Left lobe of liver (tissue), 2 donors: ENCODE results near the gene NEDD4. TPM values are rescaled to one million over a fixed set of nuclear protein-coding genes. Genes with fewer than 3 reads are reported as not detected.
A peak's percentile ranks its signal among the peaks of the same experiment; 100 is the strongest.
"Not testable (repeated sequence)": the region's sequence is repeated elsewhere in the genome, so short reads cannot be mapped to it uniquely, and the experiment has no call there.

ENCODE experiments used
- ATAC-seq: fragments of 200-7000 bp; cut with Tn5 transposase; one replicate; pipeline ENCODE4 v1.9.1; 2020; ENCODE audit warnings: mild to moderate bottlenecking, moderate library complexity
- DNase-seq: peaks from one replicate; pipeline ENCODE4 v3.0.0-alpha.2; 2020; ENCODE audit warnings: low spot score
- total RNA-seq: library from RNA; stranded (reverse); gene quantifications from one replicate; pipeline ENCODE4 v1.2.1, GENCODE V29; 2021
- donor health status: DM: no; HTN: no; CAD: no; lungs with moderate emphysema.
- donor health status: DM: no; HTN: yes; CAD: no.

NEDD4 gene
- total RNA-seq, 1 donor from 2014 or later, result 15.3 TPM

DNA sequence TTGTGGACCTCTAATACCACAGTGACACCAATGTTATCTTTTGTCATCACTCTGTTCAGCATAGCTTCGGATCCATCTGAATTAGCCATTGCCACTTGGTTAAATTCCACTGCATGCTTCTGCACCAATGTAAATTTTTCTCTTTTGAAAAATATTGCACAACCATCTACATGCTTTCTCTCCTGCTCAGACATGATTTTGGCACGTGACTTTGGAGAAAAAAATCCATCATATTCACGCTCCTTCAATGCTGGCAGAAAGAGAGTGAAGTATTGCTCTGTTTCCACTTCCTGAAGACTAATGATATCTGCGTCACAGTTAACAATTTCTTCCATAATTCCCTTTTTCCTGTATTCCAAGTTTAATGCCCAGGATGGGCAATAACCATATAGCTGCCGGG, 13.0 kb upstream of the NEDD4 start:
- not testable (repeated sequence) for DNase-seq, ATAC-seq

DNA sequence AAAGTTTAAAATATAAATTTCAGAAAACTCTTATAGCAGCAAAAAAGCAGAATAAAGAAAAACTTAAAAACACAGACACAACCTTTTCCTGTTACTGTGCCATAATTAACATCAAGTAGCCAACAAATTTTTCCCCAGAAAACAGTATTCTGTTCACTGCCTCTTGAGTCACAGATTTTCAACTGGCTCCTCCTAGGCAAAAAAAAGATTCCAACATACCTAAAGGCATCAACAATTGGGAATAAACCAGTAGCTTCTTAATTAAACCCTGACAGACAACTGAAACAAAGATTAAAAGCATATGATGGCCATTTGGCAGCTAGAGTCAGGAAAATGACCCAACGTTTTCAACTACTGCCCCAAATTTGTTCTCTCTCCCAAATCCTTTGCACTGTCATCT, 10.9 kb upstream of the NEDD4 start:
- DNase-seq, ATAC-seq: not testable (repeated sequence)

DNA sequence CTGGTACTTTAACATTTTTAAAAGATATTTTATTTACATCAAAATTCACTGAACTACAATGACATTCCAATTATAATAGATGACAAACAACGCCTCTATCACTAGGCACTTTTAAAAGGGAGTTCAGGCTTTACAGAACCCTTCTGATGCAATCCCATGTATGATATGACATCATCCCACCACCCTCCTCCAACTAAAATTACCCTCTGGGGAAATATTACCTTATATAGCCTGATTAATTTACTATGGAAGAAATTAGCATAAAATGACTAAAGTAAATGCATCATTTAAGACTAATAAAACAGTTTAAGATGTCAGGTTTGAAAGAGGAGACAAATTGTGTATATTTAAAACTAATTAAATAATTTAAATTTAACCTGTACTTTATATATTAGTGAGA, 10.4 kb upstream of the NEDD4 start:
- ATAC-seq, result not testable (repeated sequence)

DNA sequence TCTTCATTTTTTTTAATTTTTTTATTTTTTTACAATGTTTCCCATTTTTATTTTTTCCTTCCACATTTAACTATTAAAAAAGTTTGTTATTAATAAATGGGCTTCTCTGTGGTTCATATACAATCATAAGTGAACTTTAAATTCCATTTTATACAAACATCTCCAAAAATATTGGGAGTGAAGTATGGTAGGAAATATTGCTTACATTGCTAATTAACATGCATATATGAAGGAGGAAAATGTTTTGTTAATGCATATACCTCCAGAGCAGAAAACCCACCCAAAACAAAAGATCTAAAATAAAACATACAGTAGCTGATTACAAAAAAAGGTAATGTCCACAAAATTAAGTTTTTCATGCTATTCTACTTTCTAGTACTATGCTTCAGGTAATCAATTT, 9.9 kb upstream of the NEDD4 start:
- DNase-seq, ATAC-seq: not testable (repeated sequence)

More for the DNA sequence above, 10.4 kb upstream of the NEDD4 start:
- DNase-seq, result not testable (repeated sequence)

DNA sequence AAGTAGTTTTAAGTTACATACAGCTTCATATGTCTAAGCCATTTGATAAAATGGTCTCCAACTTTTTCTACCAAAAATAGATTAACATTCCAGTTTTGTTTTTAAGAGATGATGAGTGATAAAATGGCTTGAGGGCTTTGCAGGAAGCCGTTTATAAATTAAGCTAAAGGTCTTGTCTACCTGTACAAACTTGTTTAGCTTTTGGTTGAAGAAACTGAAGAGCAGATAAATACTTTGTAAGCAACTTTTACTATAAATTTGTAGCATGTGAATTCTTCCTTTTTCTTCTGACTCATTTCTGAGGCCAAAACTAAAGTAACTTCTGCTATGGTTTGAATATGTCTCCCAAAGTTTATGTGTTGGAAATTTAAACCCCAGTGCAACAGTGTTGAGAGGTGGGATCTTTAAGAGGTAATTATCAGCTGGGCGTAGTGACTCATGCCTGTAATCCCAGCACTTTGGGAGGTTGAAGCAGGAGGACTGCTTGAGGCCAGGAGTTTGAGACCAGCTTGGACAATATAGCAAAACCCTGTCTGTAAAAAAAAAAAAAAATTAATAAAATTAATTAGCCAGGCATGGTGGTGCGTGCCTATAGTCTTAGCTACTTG, 8.2 kb upstream of the NEDD4 start:
- DNase-seq (no peak), ATAC-seq (no peak)

DNA sequence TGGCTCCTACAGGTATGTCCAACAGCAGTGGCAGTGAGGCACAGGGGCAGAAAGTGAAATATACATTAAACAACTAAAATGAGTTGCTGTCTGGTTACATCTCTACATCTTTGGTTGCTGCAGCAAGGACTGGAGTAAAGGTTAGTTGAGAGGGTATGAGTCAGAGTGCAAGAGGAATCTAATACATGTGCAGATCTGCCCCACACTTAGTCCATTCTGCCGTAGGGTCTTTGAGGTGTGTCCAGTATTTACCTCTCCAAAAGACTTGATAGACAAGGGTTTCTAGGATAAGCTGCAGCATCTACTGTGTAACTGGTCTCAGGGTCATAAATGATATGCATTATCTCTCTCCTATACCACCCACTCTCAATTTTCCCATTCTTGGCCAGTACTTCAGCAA, 6.2 kb upstream of the NEDD4 start:
- ATAC-seq (no peak), DNase-seq (no peak)

DNA sequence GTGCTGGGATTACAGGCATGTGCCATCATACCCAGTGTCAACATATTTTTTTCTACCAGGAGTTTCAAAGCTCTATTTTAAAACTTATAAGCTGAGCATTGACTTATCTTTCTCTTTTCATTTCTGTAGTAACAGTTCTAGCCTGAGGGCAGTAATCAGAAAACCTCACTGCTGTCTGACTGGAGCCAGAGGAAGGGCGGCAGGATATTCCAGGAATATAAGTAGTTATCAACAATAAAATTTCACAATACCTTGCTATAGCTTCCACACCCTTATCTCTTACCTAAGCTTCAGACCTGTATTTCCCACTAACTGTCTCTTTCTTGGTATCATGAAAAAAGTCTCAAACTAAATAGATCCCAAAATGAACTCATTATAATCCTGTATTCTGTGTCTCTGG, 5.1 kb upstream of the NEDD4 start:
- ATAC-seq (no peak), DNase-seq (no peak)

DNA sequence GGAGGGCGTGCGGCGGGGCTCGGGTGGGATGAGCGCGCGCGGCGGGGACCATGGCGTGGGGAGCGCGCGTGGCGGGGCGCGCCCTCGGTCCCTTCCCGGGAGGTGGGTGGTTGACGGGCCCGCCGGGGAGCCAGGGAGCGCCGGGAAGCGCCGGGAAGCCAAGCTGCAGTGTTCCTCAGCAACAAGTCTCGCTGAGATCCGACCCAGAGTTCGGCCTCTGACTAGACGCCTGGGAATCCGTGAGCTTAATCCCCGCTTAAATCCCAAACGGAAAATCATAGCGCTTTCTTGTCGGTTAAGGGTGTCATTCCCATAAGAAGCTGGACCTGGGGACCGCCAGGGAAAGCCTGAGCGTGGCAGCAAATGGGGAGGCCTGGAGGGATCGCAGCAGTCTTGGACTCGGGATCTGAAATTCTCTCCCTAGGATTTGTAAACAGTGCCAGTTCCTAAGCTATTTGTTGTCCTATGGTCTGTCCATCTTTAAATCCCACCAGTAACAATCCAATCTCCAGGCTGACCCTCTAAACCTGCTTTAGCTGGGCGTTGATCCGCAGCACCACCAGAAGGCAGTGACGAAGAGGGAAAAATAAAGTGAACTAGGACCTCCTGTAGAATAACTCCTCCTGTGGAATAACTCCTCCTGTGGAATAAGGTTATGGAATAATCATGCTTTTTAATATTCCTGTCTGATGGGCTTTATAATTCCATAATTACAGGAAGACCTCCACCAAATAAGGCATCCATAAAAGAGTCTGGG, 570 bp upstream of the NEDD4 start:
- ATAC-seq (peak; percentile 38), DNase-seq (no peak)

DNA sequence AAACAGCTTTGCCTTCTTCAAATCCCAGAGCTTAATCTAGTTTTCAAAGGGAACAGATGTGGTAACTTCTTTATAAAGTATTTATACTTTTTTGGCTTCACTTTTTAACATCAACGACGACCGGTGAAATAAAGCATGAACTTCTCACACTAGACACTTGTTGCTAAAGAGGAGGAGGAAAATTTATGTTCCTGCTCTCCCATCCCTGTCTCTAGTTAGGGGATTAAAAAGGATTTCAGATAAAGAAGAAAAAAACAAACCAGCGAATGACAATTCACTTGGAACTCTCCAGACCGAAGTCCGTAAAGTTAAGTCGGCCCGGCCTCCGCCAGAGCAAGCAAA, 672 bp downstream of the NEDD4 start:
- no peak for DNase-seq
- no peak for ATAC-seq

DNA sequence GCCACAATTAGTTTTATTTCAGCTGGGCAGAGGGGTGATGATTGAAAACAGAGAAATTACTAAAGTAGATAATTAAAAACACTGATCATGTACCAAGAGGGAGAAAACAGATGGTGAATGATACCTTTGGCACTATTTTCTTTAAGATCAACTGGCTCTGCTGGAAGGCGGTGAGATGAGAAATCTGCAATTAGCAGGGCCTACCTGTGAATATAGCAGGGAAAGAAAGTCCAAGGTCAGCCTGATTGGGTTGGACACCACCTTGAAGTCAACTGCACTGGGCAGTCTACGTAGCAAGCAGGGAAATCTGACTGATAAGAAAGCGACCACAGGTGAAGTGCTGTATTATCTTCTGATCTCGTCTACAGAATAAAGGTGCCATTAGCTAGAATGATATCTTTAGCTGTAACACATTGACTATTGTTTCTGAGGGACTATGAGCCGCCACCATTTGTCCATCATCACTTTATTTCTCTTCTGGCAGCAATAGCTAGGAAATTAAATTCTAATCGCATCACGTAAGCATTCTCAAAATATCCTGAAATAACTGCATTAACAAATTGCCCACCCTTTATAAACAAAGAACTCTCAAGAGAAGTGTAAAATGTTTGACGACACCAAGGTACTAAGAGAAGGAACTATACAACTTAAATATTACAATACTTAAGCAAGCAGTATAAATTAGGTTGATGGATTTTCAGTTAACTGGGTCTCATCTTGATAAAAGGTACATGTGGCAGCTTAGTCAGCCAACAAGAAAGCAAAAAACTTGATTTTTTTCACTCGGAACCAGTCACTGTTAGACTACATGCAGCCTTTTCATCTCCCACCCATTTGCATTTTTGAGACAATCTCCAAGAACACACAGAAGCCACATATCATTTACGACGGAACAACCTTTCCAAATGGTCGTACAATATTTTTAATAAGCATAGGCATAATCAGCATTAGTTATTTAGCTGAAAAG, 1.3 kb downstream of the NEDD4 start:
- no peak for ATAC-seq

DNA sequence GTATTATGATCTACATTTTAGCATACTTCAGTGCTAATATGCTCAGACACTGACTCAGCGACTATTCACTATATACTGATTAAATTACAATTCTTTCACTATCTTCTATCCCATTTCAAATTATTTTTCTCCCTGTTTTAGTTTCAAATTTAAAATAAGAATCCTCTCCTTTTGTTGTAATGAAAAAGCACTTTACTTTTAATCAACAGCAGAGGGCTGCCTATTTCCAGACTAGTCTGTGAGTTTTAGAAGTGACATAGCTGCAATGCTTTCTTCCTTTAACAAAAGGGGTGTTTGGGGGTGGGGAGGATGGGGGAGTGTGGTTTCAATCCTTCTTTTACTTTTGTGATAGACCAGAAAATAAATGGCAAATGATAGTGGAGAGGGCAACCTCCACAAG, 2.4 kb downstream of the NEDD4 start:
- DNase-seq (no peak), ATAC-seq (no peak)

More for the DNA sequence above, 1.3 kb downstream of the NEDD4 start:
- no peak for DNase-seq

DNA sequence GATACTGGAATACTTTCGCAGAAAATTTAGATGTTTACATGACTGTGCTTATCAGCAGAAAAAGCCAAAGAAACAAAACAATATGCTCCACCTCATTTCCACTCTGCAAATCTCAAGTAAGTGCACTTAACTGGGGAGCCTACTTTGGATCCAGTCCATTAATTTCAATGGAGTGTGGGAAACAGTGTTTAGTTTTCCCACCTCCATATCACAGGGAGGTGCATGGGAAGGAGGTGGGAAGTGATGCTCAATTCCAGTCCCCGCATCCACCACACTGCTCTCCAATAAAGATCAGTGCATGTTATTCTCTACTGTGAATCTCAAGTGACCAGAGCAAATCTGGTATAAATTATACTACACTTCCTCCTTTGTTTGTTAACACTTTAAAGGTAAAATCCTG, 2.9 kb downstream of the NEDD4 start:
- DNase-seq, result no peak
- ATAC-seq, result no peak

DNA sequence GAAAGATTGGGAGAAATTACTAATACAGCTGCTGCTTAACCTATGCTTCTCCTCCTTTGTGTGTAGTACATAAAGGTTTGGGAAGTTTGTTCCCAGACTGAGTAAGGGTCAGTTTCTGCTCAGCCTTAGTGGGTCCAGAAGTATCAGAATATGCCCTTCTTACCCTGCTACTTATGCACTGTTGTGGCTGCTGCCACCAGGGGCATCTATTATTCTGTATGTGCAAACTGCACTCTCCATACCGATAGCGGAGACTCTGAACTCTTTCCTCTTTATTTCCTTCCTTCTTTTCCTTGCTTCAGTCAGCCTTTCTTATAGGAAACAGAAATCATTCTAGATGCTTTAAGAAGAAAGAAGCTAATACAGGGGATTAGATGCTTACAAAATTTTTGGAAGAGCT, 4.0 kb downstream of the NEDD4 start:
- no peak for ATAC-seq
- DNase-seq, result no peak

DNA sequence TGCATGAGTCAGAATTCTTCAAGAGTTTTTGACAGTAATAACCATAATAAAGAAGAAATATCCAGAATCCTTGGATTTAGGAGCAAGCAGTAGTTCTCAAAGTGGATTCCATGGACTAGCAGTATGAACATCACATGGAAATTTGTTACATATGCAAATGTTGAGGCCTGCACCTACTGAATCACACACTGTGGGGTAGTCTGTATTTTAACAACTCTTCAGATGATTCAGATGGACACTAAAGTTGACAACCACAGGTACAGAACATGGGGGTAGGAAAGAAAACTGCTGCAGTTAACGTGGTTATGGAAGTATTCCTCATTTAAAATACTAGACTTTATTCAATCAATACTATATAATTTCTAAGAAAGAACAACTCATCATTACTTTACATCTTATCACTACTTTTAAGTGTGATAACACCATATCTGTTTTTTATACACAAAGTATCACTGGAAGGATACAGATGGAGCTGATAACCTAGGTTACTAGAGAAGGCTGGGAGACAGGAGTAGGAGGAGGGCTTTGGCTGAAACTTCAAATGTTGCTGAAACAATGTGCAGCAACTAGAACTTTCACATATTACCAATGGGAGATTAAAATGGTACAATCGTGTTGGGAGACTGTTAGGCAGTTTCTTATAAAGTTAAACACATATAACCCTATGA, 11.7 kb downstream of the NEDD4 start:
- DNase-seq, result no peak
- no peak for ATAC-seq

DNA sequence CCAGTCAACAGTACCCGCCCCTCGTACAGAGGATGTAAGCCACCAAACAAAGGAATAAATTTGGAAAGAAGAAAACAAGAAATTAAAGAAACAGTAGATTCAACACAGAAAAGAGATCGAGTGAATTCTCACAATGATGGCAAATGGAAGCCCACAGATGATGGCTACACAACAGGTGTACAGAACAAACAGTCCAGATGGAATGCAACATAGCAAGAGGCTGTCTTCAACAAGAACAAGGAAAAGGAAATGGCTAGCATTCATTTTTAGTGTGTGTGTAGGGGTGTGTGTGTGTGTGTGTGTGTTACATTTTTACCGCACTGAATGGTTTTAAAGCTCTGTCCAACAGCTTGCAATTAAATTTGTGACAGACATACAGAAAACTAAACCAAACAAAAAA, 12.9 kb downstream of the NEDD4 start:
- no peak for DNase-seq
- ATAC-seq, result no peak

DNA sequence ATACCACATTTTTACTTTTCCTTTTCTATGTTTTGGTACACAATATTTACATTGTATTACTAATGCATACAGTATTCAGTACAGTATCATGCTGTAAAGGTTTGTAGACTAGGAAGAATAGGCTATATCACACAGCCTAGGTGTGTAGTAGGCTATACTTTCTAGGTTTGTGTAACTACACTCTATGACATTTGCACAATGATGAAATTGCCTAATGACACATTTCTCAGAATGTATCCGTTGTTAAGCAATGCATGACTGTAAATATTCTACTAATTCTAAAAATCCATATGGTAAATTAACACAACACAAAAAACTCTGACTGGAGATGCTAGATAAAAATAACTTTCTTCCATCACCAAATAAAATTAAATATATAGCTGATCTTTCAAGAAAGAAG, 16.2 kb downstream of the NEDD4 start:
- no peak for ATAC-seq
- DNase-seq, result no peak

DNA sequence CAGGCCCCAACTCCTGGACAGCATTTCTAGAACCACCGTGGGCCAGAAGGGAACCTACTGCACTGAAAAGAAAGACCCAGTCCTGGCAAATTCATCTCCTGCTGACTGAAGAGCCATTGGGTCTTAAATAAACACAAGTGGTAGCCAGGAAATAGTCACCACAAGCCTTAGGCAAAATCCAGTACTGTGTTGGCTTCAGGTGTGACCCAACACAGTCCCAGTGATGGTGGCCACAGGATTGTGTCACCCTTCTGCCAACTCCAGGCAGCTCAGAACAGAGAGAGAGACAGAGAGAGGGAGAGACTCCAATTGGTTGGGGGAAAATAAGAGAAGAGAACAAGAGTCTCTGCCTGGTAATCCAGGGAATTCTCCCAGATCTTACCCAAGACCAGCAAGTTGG, 23.1 kb downstream of the NEDD4 start:
- no peak for ATAC-seq

DNA sequence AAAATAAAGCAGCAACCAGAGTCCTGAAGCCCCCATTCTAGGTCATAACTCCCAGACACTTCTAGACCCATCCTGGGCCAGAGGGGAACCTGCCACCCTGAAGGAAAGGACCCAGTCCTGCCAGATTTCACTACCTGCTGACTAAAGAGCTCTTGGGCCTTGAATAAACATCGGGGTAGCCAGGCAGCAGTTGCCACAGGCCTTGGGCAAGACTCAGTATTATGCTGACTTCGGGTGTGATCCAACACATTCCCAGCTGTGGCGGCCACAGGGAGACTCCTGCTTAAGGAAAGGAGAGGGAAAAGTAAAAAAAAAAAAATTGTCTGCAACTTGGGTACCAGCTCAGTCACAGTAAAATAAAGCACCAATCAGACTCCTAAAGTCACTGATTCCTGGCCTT, 23.8 kb downstream of the NEDD4 start:
- no peak for DNase-seq
- ATAC-seq, result peak; percentile 89

More for the DNA sequence above, 23.1 kb downstream of the NEDD4 start:
- no peak for DNase-seq

DNA sequence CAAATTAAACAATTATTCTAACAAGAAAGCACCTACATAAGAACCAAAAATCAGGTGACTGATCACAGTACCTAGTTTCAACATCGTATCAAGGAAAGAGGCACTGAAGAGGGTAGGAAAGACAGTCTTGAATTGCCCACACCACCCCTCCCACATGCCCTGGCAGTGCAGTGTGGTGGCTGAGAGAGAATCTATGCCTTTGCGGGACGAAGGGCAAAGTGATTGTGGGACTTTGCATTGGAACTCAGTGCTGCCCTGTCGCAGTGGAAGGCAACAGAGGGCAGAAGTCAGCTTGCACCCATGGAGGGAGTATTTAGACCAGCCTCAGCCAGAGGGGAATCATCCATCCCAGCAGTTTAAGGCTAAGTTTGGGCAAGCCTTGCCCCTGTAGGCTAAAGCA, 24.5 kb downstream of the NEDD4 start:
- DNase-seq, result no peak
- ATAC-seq, result peak; percentile 89

DNA sequence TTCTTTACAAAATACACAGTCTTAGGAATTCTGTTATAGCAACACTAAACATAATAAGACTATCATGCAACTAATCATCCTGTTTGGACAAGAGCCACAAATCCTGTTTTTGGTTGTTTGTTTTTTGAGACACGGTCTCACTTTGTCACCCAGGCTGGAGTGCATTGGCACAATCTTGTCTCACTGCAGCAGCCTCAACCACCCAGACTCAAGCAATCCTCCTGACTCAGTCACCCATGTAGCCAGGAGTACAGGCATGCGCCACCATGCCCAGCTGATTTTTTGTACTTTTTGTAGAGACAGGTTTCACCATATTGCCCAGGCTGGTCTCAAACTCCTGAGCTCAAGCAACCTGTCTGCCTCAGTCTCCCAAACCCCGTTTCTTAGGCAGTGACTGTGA, 28.3 kb downstream of the NEDD4 start:
- DNase-seq (no peak), ATAC-seq (no peak)

DNA sequence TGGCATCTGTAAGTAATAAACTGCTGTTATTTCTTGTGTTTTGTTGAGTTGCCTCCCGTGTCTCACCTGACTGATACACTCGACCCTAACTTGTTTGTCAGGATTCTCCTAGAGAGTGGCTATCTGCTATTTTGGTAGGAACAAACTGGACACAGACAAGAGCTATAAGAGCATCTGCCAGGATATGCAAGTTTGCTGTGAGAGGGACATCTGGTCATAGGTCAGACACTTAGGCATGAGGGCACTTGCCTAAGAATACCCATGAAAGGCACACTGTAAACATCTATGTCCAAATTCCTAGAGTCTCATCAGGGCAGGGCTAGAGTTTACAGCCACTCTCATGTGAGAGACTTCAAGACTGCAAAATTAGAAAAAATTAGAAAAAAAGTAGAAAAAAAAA, 32.5 kb downstream of the NEDD4 start:
- DNase-seq (no peak), ATAC-seq (no peak)
